Epithelial cell of prostate (primary cell): ENCODE measurements around the gene HSD11B2.

Experiments
- DNase-seq: peaks from one replicate; pipeline ENCODE4 v3.0.0-alpha.2; 2011; ENCODE audit warnings: low read depth, low spot score
- H3K27ac ChIP-seq: fragments of 450-650 bp; 2 replicates; pipeline ENCODE4 v1.5.1; 2017; ENCODE audit warnings: mild to moderate bottlenecking

Gene HSD11B2

GRCh38 chr16:67466581-67466980 is 35.7 kb downstream of the HSD11B2 start:
- H3K27ac ChIP-seq = no peak overlapping the region
- no peak for DNase-seq

DNA sequence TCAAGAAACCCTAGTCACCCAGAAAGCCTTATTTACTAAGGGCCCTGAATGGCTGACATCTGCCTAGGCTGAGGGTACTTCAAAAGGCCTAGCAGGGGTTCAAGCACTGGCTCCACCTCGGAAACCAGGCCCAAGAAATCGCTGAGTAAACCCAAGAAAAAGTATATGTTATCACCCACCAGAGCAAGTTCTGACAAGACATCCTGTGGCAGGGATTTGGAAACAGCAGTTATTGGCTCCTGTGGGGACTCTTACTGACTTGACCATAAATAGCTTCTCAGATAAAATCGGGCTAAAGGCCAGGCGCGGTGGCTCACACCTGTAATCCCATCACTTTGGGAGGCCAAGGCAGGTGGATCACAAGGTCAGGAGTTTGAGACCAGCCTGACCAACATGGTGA is 37.8 kb downstream of the HSD11B2 start:
- peak overlapping the region; percentile 19 for H3K27ac ChIP-seq
- DNase-seq = no peak

DNA sequence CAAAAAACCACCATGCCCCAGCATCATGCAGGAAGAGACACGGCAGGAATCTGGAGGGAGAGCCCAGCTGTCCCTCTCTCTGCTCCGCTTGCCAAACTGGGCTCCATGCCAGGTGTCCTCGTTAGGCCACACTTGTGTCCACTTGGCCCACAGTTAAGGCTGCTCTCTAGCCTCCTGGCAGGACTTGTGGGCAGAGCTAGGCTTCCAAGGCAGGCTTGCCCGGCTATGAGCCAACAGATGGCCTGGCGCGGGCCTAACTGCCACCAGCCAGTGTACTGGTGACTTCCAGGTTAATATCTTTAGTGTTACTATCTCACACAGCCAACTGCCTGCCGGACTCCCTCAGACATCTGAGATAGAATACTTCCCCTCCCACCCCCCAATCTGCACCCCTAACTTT is 39.4 kb downstream of the HSD11B2 start:
- no peak overlapping the region for H3K27ac ChIP-seq
- no peak for DNase-seq

GRCh38 chr16:67471758-67472384 is 41.0 kb downstream of the HSD11B2 start:
- no peak overlapping the region for H3K27ac ChIP-seq
- no peak for DNase-seq

DNA sequence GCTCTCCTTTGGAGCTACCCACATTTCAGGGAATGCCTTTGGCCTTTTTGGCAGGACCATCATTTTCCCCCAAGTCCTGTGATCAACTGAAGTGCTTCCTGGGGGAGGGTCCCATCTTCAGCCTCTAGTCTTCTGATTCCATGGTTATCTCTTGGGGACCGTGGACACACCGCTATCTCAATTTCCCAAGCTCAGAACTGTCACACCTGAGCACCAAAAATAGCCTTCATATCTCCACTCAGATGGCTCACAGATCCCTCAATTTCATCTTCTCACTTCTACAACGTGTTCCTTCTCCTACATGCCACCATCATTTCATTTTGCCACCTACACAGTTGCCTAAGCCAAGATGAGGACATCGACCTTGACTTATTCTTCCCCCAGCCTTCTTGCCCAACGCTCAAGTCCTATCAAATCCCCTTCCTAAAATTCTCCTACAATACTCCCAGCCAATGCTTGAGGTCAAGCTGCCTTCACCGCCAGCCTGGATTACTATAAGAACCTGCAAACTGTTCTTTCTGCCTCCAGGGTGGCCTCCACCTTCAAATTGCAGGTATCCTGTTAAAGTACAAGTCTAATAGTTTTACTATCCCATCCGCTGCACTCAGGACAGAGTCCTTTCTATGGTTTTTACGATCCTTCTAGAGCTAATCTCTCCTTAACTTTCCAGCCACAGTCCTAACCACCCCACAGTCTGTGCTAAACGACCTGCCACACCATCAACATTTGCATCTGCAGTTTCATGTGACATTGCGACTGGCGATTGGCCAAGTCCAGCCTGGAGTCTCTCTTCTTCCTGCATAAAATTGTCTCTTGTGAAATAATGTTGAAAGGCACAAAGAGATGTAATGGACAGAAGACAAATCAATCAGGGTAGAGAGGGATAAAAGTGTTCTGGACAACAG is 43.9 kb downstream of the HSD11B2 start:
- DNase-seq = no peak
- no peak overlapping the region for H3K27ac ChIP-seq

GRCh38 chr16:67477960-67478554 is 47.1 kb downstream of the HSD11B2 start:
- H3K27ac ChIP-seq = no peak overlapping the region

GRCh38 chr16:67480833-67481560 is 50.1 kb downstream of the HSD11B2 start, which contains the start of gene ATP6V0D1:
TSS of gene ATP6V0D1 (minus strand) at chr16:67481157. CDS start at chr16:67481086, 71 bp downstream.
- H3K27ac ChIP-seq = peak within 1 kb of the TSS; percentile 82
- DNase-seq = peak; percentile 82

More at GRCh38 chr16:67477960-67478554, 47.1 kb downstream of the HSD11B2 start:
- DNase-seq = no peak

DNA sequence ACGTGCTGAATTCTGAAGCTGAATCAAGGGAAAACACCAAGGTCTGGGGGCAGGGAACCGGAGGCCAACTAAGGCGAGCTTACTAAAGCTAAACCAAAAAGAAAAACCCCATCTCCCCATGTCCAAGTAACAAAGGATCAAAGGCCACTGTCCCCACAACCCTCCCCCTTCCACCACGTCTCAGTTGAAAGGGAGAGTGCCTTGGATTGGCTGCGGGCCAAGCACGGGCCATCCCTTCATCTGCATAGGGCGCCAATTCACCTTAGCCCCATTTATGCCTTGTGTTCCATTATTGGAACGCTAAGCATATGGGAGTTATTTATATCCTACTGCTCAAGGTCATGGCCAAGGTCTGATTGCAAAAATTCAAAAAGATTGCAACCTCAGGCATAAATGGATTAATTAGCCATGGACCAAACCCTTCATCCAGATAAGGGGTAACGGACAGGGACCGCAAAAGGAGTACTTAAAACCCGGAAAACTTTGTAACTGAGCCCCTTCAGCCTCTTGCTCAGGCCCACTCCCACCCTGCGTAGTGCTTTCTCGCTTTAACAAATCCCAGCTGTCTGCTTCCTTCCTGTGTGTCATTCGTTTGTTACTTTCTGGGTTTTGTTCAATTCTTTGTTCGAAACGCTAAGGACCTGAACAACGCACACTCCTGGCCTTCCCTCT is 50.8 kb downstream of the HSD11B2 start:
- DNase-seq = no peak
- peak overlapping the region; percentile 82 for H3K27ac ChIP-seq

DNA sequence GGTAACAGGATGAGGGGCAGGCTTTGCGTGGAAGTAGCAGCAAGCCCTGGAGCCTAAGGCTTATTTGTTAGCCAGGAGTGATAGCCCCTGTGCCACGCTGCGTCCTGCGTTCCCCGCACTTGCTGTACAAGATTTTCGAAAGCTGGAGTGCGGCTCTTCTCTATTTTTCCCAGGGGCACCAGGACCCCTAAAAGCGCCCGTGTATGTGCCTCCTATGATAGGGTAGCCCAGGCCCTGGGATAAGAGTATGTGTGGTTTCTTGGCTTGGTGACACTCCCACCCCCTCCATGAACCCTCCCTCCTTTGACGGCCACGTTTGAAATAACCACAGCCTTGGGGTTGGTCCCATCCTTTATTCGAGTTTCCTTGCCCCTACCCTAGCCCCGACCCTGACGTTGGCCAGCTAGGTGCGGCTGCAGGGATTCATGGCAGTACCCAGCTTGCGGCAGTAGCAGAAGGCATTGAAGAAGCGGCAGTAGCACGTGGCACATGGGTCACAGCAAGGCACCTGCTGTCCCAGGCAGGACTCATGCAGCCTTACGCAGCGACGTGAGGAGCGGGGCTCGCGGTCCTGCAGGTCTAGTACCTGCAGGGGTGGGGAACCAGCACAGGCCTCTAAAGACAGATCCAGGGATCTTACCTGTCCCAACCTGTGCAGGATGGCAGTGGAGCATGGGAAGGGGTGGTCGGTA is 51.5 kb downstream of the HSD11B2 start:
- DNase-seq = no peak
- H3K27ac ChIP-seq = peak overlapping the region; percentile 82

- no peak for DNase-seq
- no peak within 1 kb of the TSS for H3K27ac ChIP-seq
Observed at GRCh38 chr16:67483150-67483549, 52.2 kb downstream of the HSD11B2 start, which contains the start of gene AGRP. TSS of gene AGRP (minus strand) at chr16:67483547. CDS start at chr16:67483398, 149 bp downstream.

GRCh38 chr16:67483731-67484525 is 53.0 kb downstream of the HSD11B2 start:
- DNase-seq = no peak
- H3K27ac ChIP-seq = no peak overlapping the region

DNA sequence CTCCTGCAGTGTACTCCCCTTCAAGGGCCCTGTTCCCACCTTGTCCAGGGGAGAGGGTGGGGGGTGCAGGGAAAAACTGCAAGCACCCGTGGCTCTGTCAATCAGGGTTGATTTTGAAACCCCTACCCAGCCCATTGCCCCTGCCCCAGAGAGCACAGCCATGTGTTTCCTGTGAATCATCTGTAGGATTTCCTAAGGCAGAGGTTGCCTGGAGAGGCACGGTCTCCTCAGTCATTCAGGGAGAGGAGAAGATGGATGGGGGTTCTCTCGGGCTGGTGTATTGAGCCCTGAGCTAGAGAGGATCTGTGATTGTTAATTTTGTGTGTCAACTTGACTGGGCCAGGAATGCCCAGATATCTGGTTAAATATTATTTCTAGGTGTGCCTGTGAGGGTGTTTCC is 55.9 kb downstream of the HSD11B2 start:
- no peak for DNase-seq
- no peak overlapping the region for H3K27ac ChIP-seq
